Fibroblast of the aortic adventitia (primary cell): ENCODE results near the gene PBXIP1. TPM values are rescaled to one million over a fixed set of nuclear protein-coding genes. Genes with fewer than 3 reads are reported as not detected.

Experiments
- DNase-seq: peaks from one replicate; pipeline ENCODE4 v3.0.0-alpha.2; 2010; ENCODE audit warnings: low read depth
- H3K4me3 ChIP-seq: 2 replicates; pipeline ENCODE4 v1.5.1; 2011; ENCODE audit warnings: low read depth, mild to moderate bottlenecking, control low read depth, low read length, moderate library complexity
- CTCF ChIP-seq: IDR thresholded peaks from 2 replicates; pipeline ENCODE4 v1.5.1; 2011; ENCODE audit warnings: mild to moderate bottlenecking, low read length, control low read depth, inconsistent platforms; ENCODE audit not compliant: insufficient read depth
- total RNA-seq: library from RNA; depleted of rRNA; stranded (reverse); fragments of >200 nt; gene quantifications from 2 replicates; pipeline ENCODE4 v1.2.3, GENCODE V29; 2012; ENCODE audit warnings: low replicate concordance

PBXIP1 gene
- total RNA-seq, 1 donor: 36.2 TPM

- no peak for DNase-seq
- peak overlapping the region; percentile 85 for H3K4me3 ChIP-seq
- no peak for TF ChIP-seq CTCF
These were observed 1.4 kb downstream of the PBXIP1 start for GRCh38 chr1:154954541-154954940.

- no peak overlapping the region for H3K4me3 ChIP-seq
- DNase-seq: no peak
- TF ChIP-seq CTCF: no peak
These were observed 2.3 kb downstream of the PBXIP1 start for GRCh38 chr1:154953611-154954038.

GRCh38 chr1:154952664-154953063 is 3.2 kb downstream of the PBXIP1 start:
- no peak overlapping the region for H3K4me3 ChIP-seq
- no peak for DNase-seq
- TF ChIP-seq CTCF: no peak

GRCh38 chr1:154951901-154952657 is 3.8 kb downstream of the PBXIP1 start:
- TF ChIP-seq CTCF: no peak
- H3K4me3 ChIP-seq: no peak overlapping the region
- no peak for DNase-seq

- DNase-seq: no peak
- no peak overlapping the region for H3K4me3 ChIP-seq
- no peak for TF ChIP-seq CTCF
These were observed 7.8 kb downstream of the PBXIP1 start for GRCh38 chr1:154948079-154948478.

GRCh38 chr1:154945962-154946850 is 9.7 kb downstream of the PBXIP1 start:
- no peak for DNase-seq
- no peak for TF ChIP-seq CTCF
- no peak overlapping the region for H3K4me3 ChIP-seq
